ENCODE results near the gene GPR75. TPM values are rescaled to one million over a fixed set of nuclear protein-coding genes. Genes with fewer than 3 reads are reported as not detected.

The GPR75 gene
- total and polyA plus RNA-seq, 2 of the 13 experiments (the other 11 are each of a cell fraction or from before 2014, with no cell fraction given), result 3.3 to 4.1 TPM

DNA sequence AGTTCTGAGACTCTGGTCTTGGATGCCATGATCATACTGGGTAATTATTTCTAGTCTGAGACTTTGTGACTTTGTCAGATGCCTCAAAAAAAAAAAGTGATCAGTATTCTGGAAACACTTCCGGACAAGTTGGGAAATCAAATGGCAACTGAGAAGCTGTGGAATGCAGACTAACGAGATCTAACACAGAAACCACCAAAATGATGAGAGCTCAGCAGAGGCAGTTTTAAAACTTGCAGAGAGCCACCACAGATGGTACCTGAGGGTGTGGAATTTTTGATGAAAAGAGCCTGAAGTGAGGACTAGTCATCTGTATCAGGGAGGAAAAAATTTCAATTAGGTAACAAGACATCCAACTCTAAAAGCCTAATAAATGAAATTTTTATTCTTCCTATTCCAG is 5.5 kb upstream of the GPR75 start:
- FAIRE-seq, result no peak
- Histone ChIP-seq H3K4me3 (replicated peaks in 1 of 3; ENCODE audit: insufficient read depth in 1 of 3, low read depth in 2 of 3, low read length in 3 of 3) (no peak overlapping the region), H2AFZ (ENCODE audit: low read length) (no peak overlapping the region), H3K79me2 (ENCODE audit: insufficient read depth, low read length) (no peaks in the 10 kb centered on the region), H3K27me3 (ENCODE audit: control insufficient read depth in 1 of 2, insufficient read depth in 2 of 2, low read length in 2 of 2) (no peaks in the 10 kb centered on the region), H3K36me3 (replicated peaks in 1 of 2; ENCODE audit: control insufficient read depth in 1 of 2, insufficient read depth in 2 of 2, low read length in 2 of 2) (peaks cover 22 to 40% of the 10 kb centered on the region in 2 experiments), H4K20me1 (ENCODE audit: insufficient read depth, low read length) (no peaks in the 10 kb centered on the region), H3K4me1 (ENCODE audit: insufficient read depth, low read length) (no peaks in the 10 kb centered on the region), H3K4me2 (ENCODE audit: low read depth, low read length) (no peak overlapping the region), H3K9ac (ENCODE audit: insufficient read depth, low read depth, low read length) (no peak overlapping the region), H3K9me3 (ENCODE audit: low read length) (no peaks in the 10 kb centered on the region), H3K27ac (ENCODE audit: extremely low read length, insufficient read depth, low read length) (no peak overlapping the region)
- ChIA-PET CTCF (ENCODE audit: low intra/inter-chr PET ratio, low total read pairs) (no interaction called here), POLR2A (no interaction called here)
- in situ Hi-C loops (cut with HindIII; ENCODE audit: extremely low pct_ligation_motif_present, low pct_unique_long_range_greater_than_20kb), result no loop called here
- no peak for ATAC-seq
- BruUV-seq (replicated peaks), result no TSS peak
- no peak for DNase-seq (ENCODE audit: low spot score)
- no peak for TF ChIP-seq MTA3 (CRISPR knock-in tag; IDR thresholded peaks at IDR 0.05)
- no peak for TF ChIP-seq NRL (CRISPR knock-in tag; IDR thresholded peaks at IDR 0.05; ENCODE audit: borderline replicate concordance)
- TF ChIP-seq SP140L (CRISPR knock-in tag; IDR thresholded peaks at IDR 0.05; ENCODE audit: borderline replicate concordance), result no peak
- TF ChIP-seq ZNF761 (CRISPR knock-in tag; conservative IDR thresholded peaks at IDR 0.05), result no peak
- no peak for TF ChIP-seq ZFAT (CRISPR knock-in tag; conservative IDR thresholded peaks at IDR 0.05)
- TF ChIP-seq SP5 (CRISPR knock-in tag; IDR thresholded peaks at IDR 0.05; ENCODE audit: borderline replicate concordance, low read depth), result no peak
- no peak for TF ChIP-seq ZNF878 (CRISPR knock-in tag; IDR thresholded peaks at IDR 0.05)
- TF ChIP-seq, protein P1, sequence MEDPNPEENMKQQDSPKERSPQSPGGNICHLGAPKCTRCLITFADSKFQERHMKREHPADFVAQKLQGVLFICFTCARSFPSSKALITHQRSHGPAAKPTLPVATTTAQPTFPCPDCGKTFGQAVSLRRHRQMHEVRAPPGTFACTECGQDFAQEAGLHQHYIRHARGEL (CRISPR knock-in tag; IDR thresholded peaks at IDR 0.05), result no peak
- TF ChIP-seq, protein P2, sequence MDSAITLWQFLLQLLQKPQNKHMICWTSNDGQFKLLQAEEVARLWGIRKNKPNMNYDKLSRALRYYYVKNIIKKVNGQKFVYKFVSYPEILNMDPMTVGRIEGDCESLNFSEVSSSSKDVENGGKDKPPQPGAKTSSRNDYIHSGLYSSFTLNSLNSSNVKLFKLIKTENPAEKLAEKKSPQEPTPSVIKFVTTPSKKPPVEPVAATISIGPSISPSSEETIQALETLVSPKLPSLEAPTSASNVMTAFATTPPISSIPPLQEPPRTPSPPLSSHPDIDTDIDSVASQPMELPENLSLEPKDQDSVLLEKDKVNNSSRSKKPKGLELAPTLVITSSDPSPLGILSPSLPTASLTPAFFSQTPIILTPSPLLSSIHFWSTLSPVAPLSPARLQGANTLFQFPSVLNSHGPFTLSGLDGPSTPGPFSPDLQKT (CRISPR knock-in tag; IDR thresholded peaks at IDR 0.05; ENCODE audit: borderline replicate concordance), result no peak
- TF ChIP-seq MIXL1 (CRISPR knock-in tag; IDR thresholded peaks at IDR 0.05), result no peak
- no peak for TF ChIP-seq ZNF224 (CRISPR knock-in tag; IDR thresholded peaks at IDR 0.05)
- no peak for TF ChIP-seq EZH2 (conservative IDR thresholded peaks at IDR 0.05; ENCODE audit: low read depth, low read length)
- no peak for TF ChIP-seq RBM22 (optimal IDR thresholded peaks at IDR 0.05; ENCODE audit: low read length)
- no peak for TF ChIP-seq ZNF253 (CRISPR knock-in tag; IDR thresholded peaks at IDR 0.05; ENCODE audit: borderline replicate concordance)
- TF ChIP-seq ARID2 (CRISPR knock-in tag; IDR thresholded peaks at IDR 0.05; ENCODE audit: borderline replicate concordance), result no peak
- no peak for TF ChIP-seq PHF5A (CRISPR knock-in tag; IDR thresholded peaks at IDR 0.05; ENCODE audit: low read depth, unreplicated experiment)
- TF ChIP-seq, protein P3, sequence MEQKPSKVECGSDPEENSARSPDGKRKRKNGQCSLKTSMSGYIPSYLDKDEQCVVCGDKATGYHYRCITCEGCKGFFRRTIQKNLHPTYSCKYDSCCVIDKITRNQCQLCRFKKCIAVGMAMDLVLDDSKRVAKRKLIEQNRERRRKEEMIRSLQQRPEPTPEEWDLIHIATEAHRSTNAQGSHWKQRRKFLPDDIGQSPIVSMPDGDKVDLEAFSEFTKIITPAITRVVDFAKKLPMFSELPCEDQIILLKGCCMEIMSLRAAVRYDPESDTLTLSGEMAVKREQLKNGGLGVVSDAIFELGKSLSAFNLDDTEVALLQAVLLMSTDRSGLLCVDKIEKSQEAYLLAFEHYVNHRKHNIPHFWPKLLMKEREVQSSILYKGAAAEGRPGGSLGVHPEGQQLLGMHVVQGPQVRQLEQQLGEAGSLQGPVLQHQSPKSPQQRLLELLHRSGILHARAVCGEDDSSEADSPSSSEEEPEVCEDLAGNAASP (CRISPR knock-in tag; IDR thresholded peaks at IDR 0.05; ENCODE audit: borderline replicate concordance), result no peak
- no peak for TF ChIP-seq RFXAP (CRISPR knock-in tag; IDR thresholded peaks at IDR 0.05; ENCODE audit: borderline replicate concordance)
- TF ChIP-seq FIP1L1 (IDR thresholded peaks at IDR 0.05; ENCODE audit: borderline replicate concordance, insufficient read depth, low read depth, low read length), result no peak
- no peak for TF ChIP-seq RORA (CRISPR knock-in tag; IDR thresholded peaks at IDR 0.05)
- 95% methylated on average over 2 of the region's 2 CpGs for WGBS (ENCODE audit: low lambda C conversion rate)
- intact Hi-C loops (cut with micrococcal nuclease; ENCODE audit: unreplicated experiment), result no loop called here
